HepG2 (cell line): ENCODE measurements around the gene POLR1G. TPM values are rescaled to one million over a fixed set of nuclear protein-coding genes. Genes with fewer than 3 reads are reported as not detected.

Source experiments
- DMAP1 ChIP-seq: IDR thresholded peaks from 2 replicates; pipeline ENCODE4 v1.6.1; 2016
- DNMT1 ChIP-seq: sonication (generic); formaldehyde crosslinking; IDR thresholded peaks from 2 replicates; pipeline ENCODE4 v1.5.1; 2020; ENCODE audit warnings: mild to moderate bottlenecking, missing genetic modification reagents
- FOXJ3 ChIP-seq: sonication (generic); formaldehyde crosslinking; IDR thresholded peaks from 2 replicates; pipeline ENCODE4 v1.4.0; 2020; ENCODE audit warnings: missing genetic modification reagents, mild to moderate bottlenecking, borderline replicate concordance
- FOXK2 ChIP-seq: fragments of 450-650 bp; IDR thresholded peaks from 2 replicates; pipeline ENCODE4 v1.6.1; 2016
- FOXP4 ChIP-seq: sonication (generic); formaldehyde crosslinking; IDR thresholded peaks from 2 replicates; pipeline ENCODE4 v1.4.0; 2020; ENCODE audit warnings: missing genetic modification reagents
- GABPB1 ChIP-seq: IDR thresholded peaks from 2 replicates; pipeline ENCODE4 v1.6.1; 2016; ENCODE audit warnings: mild to moderate bottlenecking, missing genetic modification reagents, moderate library complexity, missing compliant biosample characterization
- HOXD1 ChIP-seq: sonication (generic); formaldehyde crosslinking; IDR thresholded peaks from 2 replicates; pipeline ENCODE4 v1.5.0; 2020; ENCODE audit warnings: missing genetic modification reagents
- JUNB ChIP-seq: sonication (generic); formaldehyde crosslinking; IDR thresholded peaks from 2 replicates; pipeline ENCODE4 v1.8.0; 2022; ENCODE audit warnings: missing genetic modification reagents, mild to moderate bottlenecking, borderline replicate concordance
- LBX2 ChIP-seq: sonication (generic); formaldehyde crosslinking; IDR thresholded peaks from 2 replicates; pipeline ENCODE4 v1.5.0; 2020; ENCODE audit warnings: missing genetic modification reagents, mild to moderate bottlenecking, borderline replicate concordance
- MED1 ChIP-seq: sonication (generic); formaldehyde crosslinking; IDR thresholded peaks from 2 replicates; pipeline ENCODE4 v1.4.0; 2020; ENCODE audit warnings: missing genetic modification reagents
- MXD1 ChIP-seq: sonication (generic); formaldehyde crosslinking; IDR thresholded peaks from 2 replicates; pipeline ENCODE4 v1.4.0; 2020; ENCODE audit warnings: mild to moderate bottlenecking, missing genetic modification reagents
- NAIF1 ChIP-seq: sonication (generic); formaldehyde crosslinking; IDR thresholded peaks from 2 replicates; pipeline ENCODE4 v1.5.0; 2020; ENCODE audit warnings: mild to moderate bottlenecking, missing genetic modification reagents, borderline replicate concordance
- PCBP2 ChIP-seq: fragments of 200-400 bp; formaldehyde crosslinking; optimal IDR thresholded peaks from 2 replicates; pipeline ENCODE3; 2018; ENCODE audit warnings: low read length, low read depth; ENCODE audit not compliant: poor library complexity, severe bottlenecking
- RARA ChIP-seq: IDR thresholded peaks from 2 replicates; pipeline ENCODE4 v1.6.1; 2016; ENCODE audit warnings: missing genetic modification reagents, missing compliant biosample characterization
- REXO4 ChIP-seq: sonication (generic); formaldehyde crosslinking; IDR thresholded peaks from 2 replicates; pipeline ENCODE4 v1.8.0; 2022; ENCODE audit warnings: missing genetic modification reagents, mild to moderate bottlenecking, borderline replicate concordance
- RFX5 ChIP-seq: IDR thresholded peaks from 2 replicates; pipeline ENCODE4 v1.6.1; 2011; ENCODE audit warnings: low read depth, low read length, improper control_type of control experiment
- SKI ChIP-seq: fragments of 450-650 bp; IDR thresholded peaks from one replicate; pipeline ENCODE4 v1.6.1; 2018; ENCODE audit warnings: mild to moderate bottlenecking; ENCODE audit not compliant: partially characterized antibody
- TCF7 ChIP-seq: sonication (generic); IDR thresholded peaks from 2 replicates; pipeline ENCODE4 v1.6.1; 2016; ENCODE audit warnings: antibody characterized with exemption, low read depth
- TEF ChIP-seq: sonication (generic); formaldehyde crosslinking; IDR thresholded peaks from 2 replicates; pipeline ENCODE4 v1.5.0; 2020; ENCODE audit warnings: missing genetic modification reagents
- ZBTB44 ChIP-seq: sonication (generic); formaldehyde crosslinking; IDR thresholded peaks from 2 replicates; pipeline ENCODE4 v1.4.0; 2020; ENCODE audit warnings: missing genetic modification reagents
- ZFP82 ChIP-seq: sonication (generic); formaldehyde crosslinking; IDR thresholded peaks from 2 replicates; pipeline ENCODE4 v1.5.1; 2020; ENCODE audit warnings: mild to moderate bottlenecking, missing genetic modification reagents, borderline replicate concordance
- ZNF101 ChIP-seq: sonication (generic); formaldehyde crosslinking; IDR thresholded peaks from 2 replicates; pipeline ENCODE4 v1.4.0; 2020; ENCODE audit warnings: mild to moderate bottlenecking, low read depth, missing genetic modification reagents, borderline replicate concordance
- ZNF230 ChIP-seq: sonication (generic); formaldehyde crosslinking; IDR thresholded peaks from 2 replicates; pipeline ENCODE4 v1.4.0; 2020; ENCODE audit warnings: mild to moderate bottlenecking, missing genetic modification reagents
- ZNF235 ChIP-seq: sonication (generic); formaldehyde crosslinking; IDR thresholded peaks from 2 replicates; pipeline ENCODE4 v1.8.1; 2023; ENCODE audit warnings: mild to moderate bottlenecking, missing genetic modification reagents, borderline replicate concordance
- ZNF292 ChIP-seq: sonication (generic); formaldehyde crosslinking; IDR thresholded peaks from 2 replicates; pipeline ENCODE4 v1.8.1; 2022; ENCODE audit warnings: mild to moderate bottlenecking, low read depth, missing genetic modification reagents, borderline replicate concordance
- ZNF432 ChIP-seq: sonication (generic); formaldehyde crosslinking; IDR thresholded peaks from 2 replicates; pipeline ENCODE4 v1.5.0; 2020; ENCODE audit warnings: missing genetic modification reagents, mild to moderate bottlenecking, borderline replicate concordance
- polyA plus RNA-seq, 8 experiments: library from polyadenylated mRNA; depleted of rRNA in 3 of 8; stranded (reverse) in 7 of 8; unstranded in 1 of 8; fragments of >200 nt; fragmentation: Illumina TruSeq in 4 of 8; extraction: Trizol in 4 of 8; gene quantifications; 2 replicates each; pipeline versions ENCODE4 v1.2.1 to v1.2.3, GENCODE V29; 2011 to 2016; ENCODE audit warnings: low read depth in 4 of 8, missing spikeins in 1 of 8, mixed read lengths in 1 of 8; ENCODE audit not compliant: insufficient read depth in 1 of 8
- total RNA-seq, 5 experiments: library from RNA; depleted of rRNA; stranded (reverse); fragments of >200 nt; fragmentation: Illumina TruSeq; extraction: Trizol; gene quantifications; 2 replicates each; pipeline ENCODE4 v1.2.3, GENCODE V29; 2016; ENCODE audit warnings: low read depth in 1 of 5

Gene POLR1G
- total and polyA plus RNA-seq, 2 of the 13 experiments (the other 11 are each of a cell fraction or from before 2014, with no cell fraction given) = 3.5 to 20.8 TPM

GRCh38 chr19:45424191-45425058 lies 18.0 kb downstream of the POLR1G start (continued):
- no peak for TF ChIP-seq ZFP82 (CRISPR knock-in tag)
- TF ChIP-seq MXD1 (CRISPR knock-in tag) = no peak
- 0 out of 2 replicates have a peak, but pooled peaks have one; percentile 13 for TF ChIP-seq ZBTB44
- TF ChIP-seq ZNF230 (CRISPR knock-in tag) = no peak
- TF ChIP-seq PCBP2 = no peak
- TF ChIP-seq DNMT1 (CRISPR knock-in tag) = no peak
- TF ChIP-seq MED1 = peak; percentile 71
- no peak for TF ChIP-seq ZNF235
- no peak for TF ChIP-seq FOXK2
- TF ChIP-seq DMAP1 = no peak; the same call in 1 of the 2 replicates
- peak; percentile 12 for TF ChIP-seq SKI
- no peak for TF ChIP-seq NAIF1 (CRISPR knock-in tag)
- TF ChIP-seq LBX2 (CRISPR knock-in tag) = peak; percentile 40; the same call in 1 of the 2 replicates
- TF ChIP-seq RARA (CRISPR knock-in tag) = peak; percentile 50
- no peak for TF ChIP-seq TCF7
- TF ChIP-seq ZNF101 (CRISPR knock-in tag) = no peak
- TF ChIP-seq RFX5 = no peak
- no peak for TF ChIP-seq ZNF292 (CRISPR knock-in tag)
- TF ChIP-seq REXO4 (CRISPR knock-in tag) = no peak
- peak; percentile 47; the same call in 1 of the 2 replicates for TF ChIP-seq JUNB (CRISPR knock-in tag)
- no peak for TF ChIP-seq TEF (CRISPR knock-in tag)
- peak; percentile 56; the same call in 1 of the 2 replicates for TF ChIP-seq FOXP4 (CRISPR knock-in tag)
- TF ChIP-seq FOXJ3 (CRISPR knock-in tag) = no peak
- TF ChIP-seq HOXD1 = 0 out of 2 replicates have a peak, but pooled peaks have one; percentile 47
- no peak for TF ChIP-seq ZNF432 (CRISPR knock-in tag)
- TF ChIP-seq GABPB1 = no peak
